Effector memory CD8-positive, alpha-beta T cell (primary cell): Measurements from ENCODE around the gene ZMIZ1.
"Not testable (repeated sequence)": the region's sequence is repeated elsewhere in the genome, so short reads cannot be mapped to it uniquely, and the experiment has no call there.

Source experiments
- ATAC-seq: fragments of 150-1000 bp; cut with Tn5 transposase; replicated peaks from 2 replicates; pipeline ENCODE4 v1.10.0; 2021; ENCODE audit warnings: mild to moderate bottlenecking, moderate library complexity
- DNase-seq, 3 experiments: peaks; one replicate each; pipeline ENCODE4 v3.0.0; 2021
- H3K27ac Mint-ChIP-seq, 2 donors: one replicate each; pipeline ENCODE4 v1.8.0; 2022; ENCODE audit warnings: mild to moderate bottlenecking in 2 of 2, mixed read lengths in 2 of 2, moderate library complexity in 2 of 2
- H3K27me3 Mint-ChIP-seq, 2 donors: one replicate each; pipeline ENCODE4 v1.8.0; 2022; ENCODE audit warnings: mixed read lengths in 2 of 2
- H3K36me3 Mint-ChIP-seq: one replicate; pipeline ENCODE4 v1.8.0; 2022; ENCODE audit warnings: mild to moderate bottlenecking, moderate library complexity, mixed read lengths; ENCODE audit not compliant: insufficient read depth
- H3K4me1 Mint-ChIP-seq, 2 donors: one replicate each; pipeline ENCODE4 v1.8.0; 2022; ENCODE audit warnings: low read depth in 2 of 2, mixed read lengths in 2 of 2
- H3K4me3 Mint-ChIP-seq, 2 donors: one replicate each; pipeline ENCODE4 v1.8.0; 2022; ENCODE audit warnings: mild to moderate bottlenecking in 2 of 2, mixed read lengths in 2 of 2, moderate library complexity in 2 of 2
- H3K9me3 Mint-ChIP-seq, 2 donors: one replicate each; pipeline ENCODE4 v1.8.0; 2022; ENCODE audit warnings: mixed read lengths in 2 of 2

Gene ZMIZ1

GRCh38 chr10:79026341-79026761, 42.4 kb upstream of the ZMIZ1 start:
- Mint-ChIP-seq H3K4me1 (peaks cover 39 to 48% of the 10 kb centered on the region in 2 donors), H3K27me3 (peaks cover 0 to 5% of the 10 kb centered on the region in 2 donors), H3K4me3 (peak overlapping the region in 1 of 2 donors; percentile 63), H3K27ac (peak overlapping the region; percentile 74 to 84), H3K9me3 (no peaks in the 10 kb centered on the region), H3K36me3 (peaks cover 13% of the 10 kb centered on the region)
- DNase-seq = no peak
- ATAC-seq = no peak

DNA sequence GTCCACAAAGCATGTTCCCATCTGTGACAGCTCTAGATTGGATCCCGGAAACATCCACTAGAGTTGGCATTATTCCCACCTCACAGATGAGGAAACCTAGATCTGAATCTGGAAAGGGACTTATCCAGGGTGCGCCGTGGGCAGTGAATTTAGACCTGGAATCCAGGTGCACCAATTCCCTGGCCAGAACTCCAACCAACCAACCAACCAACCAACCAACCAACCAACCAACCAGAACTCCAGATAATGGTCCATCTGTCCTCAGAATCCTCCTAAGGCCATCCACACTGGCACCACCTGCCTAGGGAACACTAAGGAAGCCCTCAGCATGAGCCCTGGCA, 42.0 kb upstream of the ZMIZ1 start:
- ATAC-seq (no peak), DNase-seq (no peak)
- H3K9me3 Mint-ChIP-seq = no peaks in the 10 kb centered on the region
- H3K27me3 Mint-ChIP-seq = peaks cover 0 to 5% of the 10 kb centered on the region in 2 donors
- H3K36me3 Mint-ChIP-seq = peaks cover 13% of the 10 kb centered on the region
- H3K27ac Mint-ChIP-seq = peak overlapping the region; percentile 33 to 74
- peaks cover 39 to 48% of the 10 kb centered on the region in 2 donors for H3K4me1 Mint-ChIP-seq
- H3K4me3 Mint-ChIP-seq = peak overlapping the region; percentile 60 to 62

GRCh38 chr10:79027147-79028055, 41.4 kb upstream of the ZMIZ1 start:
- peak; percentile 73 for ATAC-seq
- peak overlapping the region; percentile 60 to 62 for H3K4me3 Mint-ChIP-seq
- peaks cover 2 to 5% of the 10 kb centered on the region in 2 donors for H3K27me3 Mint-ChIP-seq
- peak overlapping the region; percentile 33 to 74 for H3K27ac Mint-ChIP-seq
- peak; percentile 78 to 82 (median 82) for DNase-seq
- peaks cover 39 to 48% of the 10 kb centered on the region in 2 donors for H3K4me1 Mint-ChIP-seq
- H3K9me3 Mint-ChIP-seq = no peaks in the 10 kb centered on the region
- peaks cover 13% of the 10 kb centered on the region for H3K36me3 Mint-ChIP-seq

- peaks cover 36 to 45% of the 10 kb centered on the region in 2 donors for H3K4me1 Mint-ChIP-seq
- H3K27me3 Mint-ChIP-seq = peaks cover 5 to 9% of the 10 kb centered on the region in 2 donors
- H3K9me3 Mint-ChIP-seq = no peaks in the 10 kb centered on the region
- H3K4me3 Mint-ChIP-seq = peak overlapping the region; percentile 60 to 62
- peaks cover 13% of the 10 kb centered on the region for H3K36me3 Mint-ChIP-seq
- DNase-seq = no peak
- H3K27ac Mint-ChIP-seq = peak overlapping the region; percentile 33 to 74
- no peak for ATAC-seq
These were observed 40.7 kb upstream of the ZMIZ1 start for GRCh38 chr10:79028056-79028430.

- H3K4me3 Mint-ChIP-seq = peak overlapping the region in 1 of 2 donors; percentile 62
- DNase-seq (no peak), ATAC-seq (no peak)
- peak overlapping the region in 1 of 2 donors; percentile 79 for H3K27ac Mint-ChIP-seq
- peaks cover 36 to 40% of the 10 kb centered on the region in 2 donors for H3K4me1 Mint-ChIP-seq
- peaks cover 5 to 11% of the 10 kb centered on the region in 2 donors for H3K27me3 Mint-ChIP-seq
- peaks cover 13% of the 10 kb centered on the region for H3K36me3 Mint-ChIP-seq
- H3K9me3 Mint-ChIP-seq = no peaks in the 10 kb centered on the region
These were observed 40.2 kb upstream of the ZMIZ1 start for GRCh38 chr10:79028451-79029010.

DNA sequence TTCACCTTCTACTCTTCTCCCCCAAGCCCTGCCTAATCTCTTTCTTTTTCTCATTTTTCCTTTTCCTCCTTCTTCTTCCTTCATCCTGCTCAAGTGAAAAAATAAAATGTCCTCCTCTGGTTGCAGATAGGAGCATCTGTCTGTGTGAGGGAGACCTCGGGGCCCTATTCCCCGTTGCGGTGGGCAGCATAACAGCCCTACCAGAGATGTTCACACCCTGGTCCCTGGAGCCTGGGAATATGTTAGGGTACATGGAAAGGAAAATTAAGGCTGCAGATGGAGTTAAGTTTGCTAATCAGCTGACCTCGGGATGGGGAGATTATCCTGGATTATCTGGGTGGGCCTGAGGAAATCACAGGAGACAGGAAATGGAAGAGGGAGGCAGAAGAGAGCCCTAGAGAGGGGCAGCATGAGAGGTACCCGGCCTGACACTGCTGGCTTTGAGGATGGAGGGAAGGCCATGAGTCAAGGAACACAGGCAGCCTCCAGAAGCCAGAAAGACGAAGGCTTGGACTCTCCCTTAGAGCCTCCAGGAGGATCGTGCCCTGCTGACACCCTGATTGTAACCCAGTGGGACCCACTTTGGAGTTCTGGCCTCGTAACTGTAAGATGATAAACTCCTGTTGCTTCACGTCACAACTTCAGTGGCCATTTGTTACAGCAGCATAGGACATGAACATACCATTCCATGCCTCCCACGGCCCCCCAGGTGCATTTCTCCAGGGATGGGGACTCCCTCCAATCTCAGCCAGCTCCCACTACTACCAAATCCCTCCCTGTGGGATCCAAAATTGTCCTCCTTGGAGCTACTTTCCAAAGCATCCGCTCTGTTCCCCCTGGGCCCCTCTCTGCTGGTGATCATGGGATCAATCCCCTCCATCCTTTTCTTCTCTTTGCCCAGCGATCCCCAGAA, 39.0 kb upstream of the ZMIZ1 start:
- Mint-ChIP-seq H3K4me3 (no peak overlapping the region), H3K27me3 (peaks cover 14 to 22% of the 10 kb centered on the region in 2 donors), H3K4me1 (peaks cover 33 to 37% of the 10 kb centered on the region in 2 donors), H3K9me3 (no peaks in the 10 kb centered on the region), H3K36me3 (peaks cover 13% of the 10 kb centered on the region), H3K27ac (peak overlapping the region; percentile 14 to 79)
- DNase-seq (no peak), ATAC-seq (no peak)

- no peak for ATAC-seq
- peaks cover 9% of the 10 kb centered on the region for H3K36me3 Mint-ChIP-seq
- H3K27ac Mint-ChIP-seq = peak overlapping the region in 1 of 2 donors; percentile 55
- no peak overlapping the region for H3K4me3 Mint-ChIP-seq
- H3K4me1 Mint-ChIP-seq = peaks cover 26 to 29% of the 10 kb centered on the region in 2 donors
- peaks cover 24 to 32% of the 10 kb centered on the region in 2 donors for H3K27me3 Mint-ChIP-seq
- H3K9me3 Mint-ChIP-seq = no peaks in the 10 kb centered on the region
- DNase-seq = no peak
These were observed 38.1 kb upstream of the ZMIZ1 start for GRCh38 chr10:79030705-79031104.

DNA sequence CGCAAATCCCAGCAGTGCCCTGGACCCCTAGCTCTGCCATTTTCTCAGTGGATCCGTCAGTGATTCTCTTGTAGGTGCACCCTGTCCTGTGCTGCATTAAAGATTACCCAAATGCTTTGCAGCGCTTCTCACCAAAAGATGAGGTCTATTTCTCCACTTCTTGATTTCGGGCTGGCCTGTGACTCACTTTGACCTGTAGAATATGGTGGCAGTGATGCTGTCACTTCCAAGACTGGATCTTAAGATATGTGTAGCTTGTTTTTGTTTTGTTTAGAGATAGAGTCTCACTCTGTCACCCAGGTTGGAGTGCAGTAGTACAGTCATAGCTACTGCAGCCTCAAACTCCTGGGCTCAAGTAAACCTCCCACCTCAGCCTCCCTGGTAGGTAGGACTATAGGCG, 37.0 kb upstream of the ZMIZ1 start:
- Mint-ChIP-seq H3K9me3 (no peaks in the 10 kb centered on the region), H3K36me3 (peaks cover 9% of the 10 kb centered on the region), H3K4me1 (peaks cover 21 to 24% of the 10 kb centered on the region in 2 donors), H3K4me3 (no peak overlapping the region), H3K27me3 (peaks cover 24 to 34% of the 10 kb centered on the region in 2 donors), H3K27ac (no peak overlapping the region)
- ATAC-seq (no peak), DNase-seq (no peak)

- H3K9me3 Mint-ChIP-seq = no peaks in the 10 kb centered on the region
- no peak overlapping the region for H3K4me3 Mint-ChIP-seq
- DNase-seq (no peak), ATAC-seq (no peak)
- peaks cover 2 to 5% of the 10 kb centered on the region in 2 donors for H3K4me1 Mint-ChIP-seq
- H3K27me3 Mint-ChIP-seq = peaks cover 31 to 34% of the 10 kb centered on the region in 2 donors
- no peaks in the 10 kb centered on the region for H3K36me3 Mint-ChIP-seq
- H3K27ac Mint-ChIP-seq = no peak overlapping the region
These were observed 34.4 kb upstream of the ZMIZ1 start for GRCh38 chr10:79034271-79034876.

GRCh38 chr10:79036416-79036815, 32.4 kb upstream of the ZMIZ1 start:
- H3K27ac Mint-ChIP-seq, ATAC-seq, H3K4me1 Mint-ChIP-seq, H3K36me3 Mint-ChIP-seq, DNase-seq, H3K4me3 Mint-ChIP-seq, H3K9me3 Mint-ChIP-seq: not testable (repeated sequence)
- peaks cover 32 to 34% of the 10 kb centered on the region in 2 donors for H3K27me3 Mint-ChIP-seq

- Mint-ChIP-seq H3K4me3 (no peak overlapping the region), H3K27ac (no peak overlapping the region), H3K4me1 (peaks cover 0 to under 1% of the 10 kb centered on the region in 2 donors), H3K9me3 (no peaks in the 10 kb centered on the region), H3K36me3 (no peaks in the 10 kb centered on the region), H3K27me3 (peaks cover 23 to 32% of the 10 kb centered on the region in 2 donors)
- DNase-seq = no peak
- ATAC-seq = no peak
These were observed 30.5 kb upstream of the ZMIZ1 start for GRCh38 chr10:79038104-79038840.

- H3K9me3 Mint-ChIP-seq = no peaks in the 10 kb centered on the region
- ATAC-seq = no peak
- H3K4me1 Mint-ChIP-seq = peaks cover 0 to 4% of the 10 kb centered on the region in 2 donors
- H3K4me3 Mint-ChIP-seq = no peak overlapping the region
- H3K36me3 Mint-ChIP-seq = no peaks in the 10 kb centered on the region
- no peak for DNase-seq
- H3K27me3 Mint-ChIP-seq = peaks cover 22 to 32% of the 10 kb centered on the region in 2 donors
- H3K27ac Mint-ChIP-seq = no peak overlapping the region
These were observed 29.9 kb upstream of the ZMIZ1 start for GRCh38 chr10:79038841-79039201.
